Suppressor macrophage treated with lipopolysaccharide for 1 hour (primary cell): ENCODE measurements around the gene SNX9.
"Not testable (repeated sequence)": the region's sequence is repeated elsewhere in the genome, so short reads cannot be mapped to it uniquely, and the experiment has no call there.

Experiments
- DNase-seq, 3 donors: peaks; one replicate each; pipeline ENCODE4 v3.0.0-alpha.2; 2020 to 2022

The SNX9 gene

DNA sequence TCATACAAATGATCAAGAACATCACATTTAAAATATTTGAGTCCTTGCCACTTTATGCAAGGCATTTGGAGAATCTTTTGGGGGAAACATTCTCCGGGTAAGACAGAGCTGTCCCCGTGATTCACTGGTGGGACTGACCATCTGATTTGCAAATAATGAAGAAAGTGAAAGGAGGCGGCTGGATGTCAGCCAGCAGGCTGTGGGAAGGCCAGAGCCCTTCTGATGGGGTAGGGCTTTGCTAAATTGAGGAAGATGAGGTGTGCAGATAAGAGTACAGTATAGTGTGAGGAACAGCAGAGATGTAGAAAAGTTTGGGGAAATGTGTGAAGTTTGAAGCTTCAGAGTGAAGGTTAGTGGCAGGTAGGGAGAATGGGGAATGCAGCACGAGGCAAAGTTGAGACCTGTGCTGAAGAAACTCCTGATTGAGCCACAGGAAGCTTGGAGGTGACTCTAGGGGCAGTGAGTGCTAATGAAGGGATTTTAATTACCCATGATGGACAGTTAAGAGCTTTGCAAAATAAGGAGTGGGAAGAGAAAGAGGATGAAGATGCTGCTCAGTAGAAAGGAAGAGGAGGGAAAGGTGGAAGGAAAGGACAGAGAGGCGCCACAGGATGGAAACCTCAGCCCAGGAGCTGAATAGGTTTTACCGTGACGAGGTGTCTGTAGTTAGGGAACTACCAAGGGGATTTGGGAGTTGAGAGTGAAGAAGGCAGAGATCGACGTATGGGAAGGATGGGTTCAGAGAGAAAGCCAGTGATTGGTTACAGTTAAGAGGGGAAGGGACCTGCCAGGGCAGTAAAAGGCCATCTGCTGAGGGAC, 68.7 kb downstream of the SNX9 start:
- peak; percentile 53 to 62 (median 62) for DNase-seq

- no peak for DNase-seq
Measured at GRCh38 chr6:157892363-157892877, 69.4 kb downstream of the SNX9 start.

DNA sequence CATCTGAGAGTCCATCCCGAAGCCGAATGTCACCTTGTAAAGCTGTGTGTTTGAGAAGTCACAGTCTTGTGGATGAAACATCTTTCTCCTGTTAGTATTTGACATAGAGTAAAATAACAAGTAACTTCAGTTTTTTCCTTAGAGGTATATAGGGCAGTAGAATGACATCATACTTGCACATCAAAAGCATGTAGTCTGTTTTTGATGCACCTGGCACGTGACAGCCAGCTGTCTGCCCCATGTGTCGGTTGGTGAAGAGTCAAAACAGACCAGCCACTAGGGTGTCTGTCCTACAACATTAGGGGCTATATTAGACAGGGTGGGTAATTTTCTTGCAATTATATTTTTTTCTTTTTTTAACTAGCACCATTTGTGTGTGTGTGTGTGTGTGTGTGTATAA, 70.2 kb downstream of the SNX9 start:
- no peak for DNase-seq

DNA sequence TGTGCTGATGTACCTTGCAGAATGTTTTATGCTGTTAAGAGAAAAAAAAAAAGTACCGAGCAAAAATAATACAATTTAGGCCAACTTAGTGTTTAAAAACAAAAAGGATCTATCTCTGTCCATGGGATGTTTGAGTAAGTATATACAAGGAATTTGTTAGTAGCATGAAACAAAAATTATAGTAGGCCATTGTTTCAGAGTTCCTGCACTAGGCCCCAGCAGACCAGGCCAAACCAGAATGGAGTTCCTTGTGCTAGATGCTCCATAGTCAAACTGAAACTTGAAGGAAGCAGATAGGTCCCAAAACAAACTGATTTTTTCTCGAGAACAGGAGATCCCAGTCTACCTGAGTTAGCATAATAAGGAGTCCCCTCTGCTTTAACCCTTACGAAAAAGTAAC, 72.5 kb downstream of the SNX9 start:
- DNase-seq = no peak

- no peak for DNase-seq
Measured at GRCh38 chr6:157896932-157897331, 73.9 kb downstream of the SNX9 start.

- DNase-seq = no peak
Measured at GRCh38 chr6:157898169-157898568, 75.1 kb downstream of the SNX9 start.

- no peak for DNase-seq
Measured at GRCh38 chr6:157898640-157899039, 75.6 kb downstream of the SNX9 start.

DNA sequence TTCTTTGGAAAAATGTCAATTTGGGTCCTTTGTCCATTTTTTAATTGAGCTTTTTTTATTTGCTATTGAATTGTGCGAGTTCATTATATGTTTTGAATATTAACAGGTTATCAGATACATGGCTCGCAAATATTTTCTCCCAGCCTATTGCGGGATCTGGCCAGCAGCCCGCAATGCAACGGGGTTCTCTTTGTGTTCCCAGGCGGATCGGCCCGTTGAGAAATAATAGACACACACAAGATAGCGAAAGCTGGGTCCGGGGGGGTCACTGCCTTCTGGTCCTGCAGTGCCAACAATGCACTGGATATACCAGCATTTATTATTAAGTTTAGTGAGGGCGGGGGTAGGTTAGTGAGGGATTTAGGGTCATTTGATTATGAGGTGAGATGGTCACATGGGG, 77.2 kb downstream of the SNX9 start:
- DNase-seq = not testable (repeated sequence)

GRCh38 chr6:157900751-157901150, 77.7 kb downstream of the SNX9 start:
- not testable (repeated sequence) for DNase-seq

- DNase-seq = no peak
Measured at GRCh38 chr6:157904999-157905398, 82.0 kb downstream of the SNX9 start.

DNA sequence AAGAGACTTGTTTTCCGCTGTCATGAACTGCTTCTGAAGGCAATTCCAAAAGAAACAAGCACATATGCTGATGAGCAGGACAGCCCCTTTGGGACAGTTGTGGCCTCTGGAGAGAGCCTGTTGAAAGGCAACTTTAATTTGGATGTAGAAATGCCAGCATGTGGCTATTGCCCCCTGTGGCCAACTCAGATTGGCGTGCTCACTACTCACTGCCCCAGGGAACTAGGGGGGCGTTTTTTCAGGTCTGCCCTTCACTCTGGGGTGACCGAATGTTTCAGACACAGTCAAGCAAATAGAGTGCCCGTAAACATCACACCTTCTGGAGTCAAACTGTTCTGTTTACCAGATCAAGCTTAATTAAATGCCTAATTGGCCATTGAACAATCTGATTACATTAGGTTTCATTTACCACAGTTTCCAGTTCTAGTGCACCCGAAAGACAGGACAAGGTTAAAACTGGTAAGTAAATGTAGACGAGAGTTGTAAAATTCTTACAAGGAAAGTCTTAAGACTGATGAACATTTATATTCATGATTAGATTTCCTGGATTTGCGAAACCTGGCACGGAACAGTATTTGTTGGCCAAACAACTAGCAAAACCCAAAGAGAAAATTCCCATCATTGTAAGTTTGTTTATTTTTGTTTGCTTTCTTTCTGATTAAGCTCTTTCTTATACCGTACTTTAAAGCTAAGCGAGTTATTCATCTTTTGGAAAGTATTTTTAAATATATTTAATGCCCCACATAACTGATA, 82.7 kb downstream of the SNX9 start:
- no peak for DNase-seq

DNA sequence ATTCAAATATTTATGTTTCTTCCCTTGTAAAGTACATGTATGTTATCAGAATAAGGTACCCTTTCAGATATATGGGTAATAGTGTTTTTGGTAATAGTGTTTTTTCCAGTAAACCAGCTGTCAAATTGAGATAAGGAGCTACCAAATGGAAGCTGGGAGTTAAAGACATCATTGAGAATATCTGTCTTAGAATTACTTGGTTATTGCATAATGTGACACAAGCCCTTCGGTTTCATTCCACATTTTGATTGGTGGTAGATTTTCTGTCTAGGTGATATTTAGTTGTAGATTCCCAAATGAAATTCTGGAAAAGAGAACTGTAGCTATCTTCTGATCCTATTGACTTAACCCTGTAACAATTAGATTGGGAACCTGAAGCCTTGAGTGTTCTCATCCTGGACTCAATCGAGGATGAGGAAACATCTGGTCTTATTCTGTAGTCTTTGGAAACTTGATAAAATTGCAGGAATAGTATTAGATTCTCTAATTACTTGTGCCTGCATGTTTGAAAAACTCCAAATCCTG, 83.6 kb downstream of the SNX9 start:
- DNase-seq = no peak

DNA sequence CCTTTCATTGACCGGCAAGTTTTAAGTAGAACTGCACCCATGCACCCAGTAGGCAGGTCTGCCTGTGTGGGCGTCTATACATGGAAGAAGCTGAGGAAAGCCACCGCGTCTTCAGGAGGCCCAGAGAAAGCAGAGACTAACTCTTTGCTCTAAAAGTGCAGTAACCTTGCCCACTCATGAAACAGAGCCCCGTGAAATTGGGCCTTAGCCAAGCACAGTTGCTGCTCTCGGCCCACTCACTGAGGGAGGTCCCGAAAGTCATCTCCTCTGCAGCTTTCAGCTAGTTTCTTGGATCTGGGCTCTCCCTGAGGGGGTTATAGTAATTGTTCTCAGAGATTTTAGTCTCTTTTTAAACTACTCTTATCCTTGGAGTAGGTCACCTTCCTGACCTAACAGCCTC, 84.6 kb downstream of the SNX9 start:
- DNase-seq = no peak

DNA sequence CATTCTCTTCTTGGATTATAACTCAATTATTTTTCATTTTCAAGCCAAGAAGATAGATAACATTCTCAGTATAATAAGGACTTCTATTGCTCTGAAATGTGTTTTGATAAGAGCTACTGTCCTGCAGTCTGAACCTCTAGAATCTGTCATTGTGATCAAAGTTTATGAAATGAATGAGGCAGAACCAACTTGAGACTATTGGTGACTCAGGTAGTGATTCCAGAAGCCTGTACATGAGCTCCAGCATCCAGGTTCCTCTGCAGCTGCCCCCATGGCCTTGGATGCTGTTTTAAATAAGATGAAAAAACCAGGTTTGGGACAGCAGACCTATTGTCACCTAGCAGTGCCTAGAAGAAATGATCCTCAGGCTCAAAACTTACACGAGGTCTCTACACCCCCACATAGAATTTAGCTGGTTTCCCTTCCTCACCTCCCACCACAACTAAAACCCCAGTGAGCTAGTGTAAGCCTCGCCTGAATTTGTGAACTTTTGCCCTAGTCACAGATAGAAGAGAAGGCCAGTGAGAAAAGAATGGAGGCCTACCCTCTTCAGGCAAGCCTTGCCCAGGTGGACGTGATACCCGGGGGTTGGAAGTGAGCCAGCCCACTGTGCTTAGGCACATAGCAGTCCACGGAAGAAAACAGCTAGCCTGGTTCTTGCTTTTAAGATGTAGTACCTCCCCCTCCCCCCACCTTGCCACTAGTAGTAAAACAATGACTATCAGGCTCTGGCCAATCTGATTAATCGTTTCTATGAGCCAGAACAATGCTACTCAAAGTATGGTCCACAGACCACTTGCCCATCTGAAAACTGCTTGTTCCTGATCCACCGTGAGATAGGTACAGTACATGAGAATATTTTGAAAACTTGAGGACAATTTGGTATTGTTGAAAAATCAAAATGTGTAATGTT, 85.6 kb downstream of the SNX9 start:
- no peak for DNase-seq

- DNase-seq = no peak
Measured at GRCh38 chr6:157909282-157909664, 86.2 kb downstream of the SNX9 start.

- DNase-seq = no peak
Measured at GRCh38 chr6:157911278-157911677, 88.2 kb downstream of the SNX9 start.

GRCh38 chr6:157911786-157912185, 88.7 kb downstream of the SNX9 start:
- no peak for DNase-seq

GRCh38 chr6:157912326-157912725, 89.3 kb downstream of the SNX9 start:
- DNase-seq = no peak

GRCh38 chr6:157921685-157922367, 98.8 kb downstream of the SNX9 start:
- peak in 1 of 3 donors; percentile 10 for DNase-seq

GRCh38 chr6:157925771-157926170, 102.7 kb downstream of the SNX9 start:
- DNase-seq = no peak

DNA sequence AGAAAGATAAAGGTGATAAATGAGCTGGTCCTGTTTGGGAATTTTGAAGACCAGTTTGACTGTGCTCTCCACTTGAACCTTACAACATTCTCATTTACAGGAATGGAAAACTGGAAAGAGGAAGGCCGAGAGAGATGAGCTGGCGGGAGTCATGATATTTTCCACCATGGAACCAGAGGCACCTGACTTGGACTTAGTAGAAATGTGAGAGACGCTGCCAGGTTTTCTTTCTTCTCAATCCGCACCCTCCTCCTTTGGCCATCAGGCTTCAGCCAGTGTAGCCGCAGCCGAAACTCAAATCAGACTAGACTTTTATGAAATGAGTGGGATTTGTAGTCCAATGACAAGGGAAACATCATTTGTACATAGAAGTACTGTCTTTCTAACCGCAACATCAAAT, 104.0 kb downstream of the SNX9 start:
- no peak for DNase-seq

GRCh38 chr6:157928428-157928827, 105.4 kb downstream of the SNX9 start:
- DNase-seq = peak; percentile 34 to 60 (median 54)
